ENCODE results near the gene UGT2A3.
"Not testable (repeated sequence)": the region's sequence is repeated elsewhere in the genome, so short reads cannot be mapped to it uniquely, and the experiment has no call there.

UGT2A3 gene

DNA sequence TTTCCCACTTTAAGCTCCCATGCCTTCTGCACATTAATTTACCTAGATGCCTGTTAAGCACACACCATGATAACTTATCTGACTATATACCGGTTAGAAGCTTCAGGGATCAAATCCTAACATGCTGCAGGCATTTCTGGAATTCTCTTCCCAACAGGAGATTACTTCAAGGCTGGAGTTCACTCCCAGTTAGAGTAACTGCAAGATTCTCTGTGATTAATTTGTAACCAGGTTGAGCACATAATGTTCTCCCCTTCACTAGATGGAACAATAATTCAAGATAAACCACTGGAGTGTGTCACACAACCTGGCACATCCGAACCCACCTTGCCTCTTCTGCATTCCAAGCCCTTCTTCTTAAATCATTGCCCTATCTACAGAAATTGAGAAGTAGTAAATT, 11.8 kb upstream of the UGT2A3 start:
- ChIA-PET CTCF (no interaction called here), POLR2A (no interaction called here)
- no peak for TF ChIP-seq BHLHE40 (IDR thresholded peaks at IDR 0.05; ENCODE audit: borderline replicate concordance)
- no peak for TF ChIP-seq HDGF (IDR thresholded peaks at IDR 0.05; ENCODE audit: borderline replicate concordance)
- TF ChIP-seq ELF4 (IDR thresholded peaks at IDR 0.05), result no peak
- no peak for TF ChIP-seq L3MBTL2 (conservative IDR thresholded peaks at IDR 0.05)
- TF ChIP-seq FOXK2 (IDR thresholded peaks at IDR 0.05), result no peak
- TF ChIP-seq LEF1 (IDR thresholded peaks at IDR 0.05; ENCODE audit: borderline replicate concordance), result no peak
- no peak for TF ChIP-seq PKNOX1 (IDR thresholded peaks at IDR 0.05)
- TF ChIP-seq FOXA1 (IDR thresholded peaks at IDR 0.05), result no peak
- no peak for TF ChIP-seq TARDBP (IDR thresholded peaks at IDR 0.05)
- no peak for TF ChIP-seq SP1 (IDR thresholded peaks at IDR 0.05)
- no peak for TF ChIP-seq SUZ12 (IDR thresholded peaks at IDR 0.05)
- no peak for TF ChIP-seq CTBP1 (IDR thresholded peaks at IDR 0.05; ENCODE audit: borderline replicate concordance)
- no peak for DNase-seq (ENCODE audit: extremely low spot score)

GRCh38 chr4:68962868-68963267, 11.3 kb upstream of the UGT2A3 start:
- ChIA-PET POLR2A (no interaction called here), CTCF (no interaction called here)
- TF ChIP-seq ZNF384 (IDR thresholded peaks at IDR 0.05) (no peak), FOXM1 (IDR thresholded peaks at IDR 0.05; ENCODE audit: borderline replicate concordance) (no peak), L3MBTL2 (conservative IDR thresholded peaks at IDR 0.05) (no peak), HDGF (IDR thresholded peaks at IDR 0.05; ENCODE audit: borderline replicate concordance) (no peak), ARNT (IDR thresholded peaks at IDR 0.05) (no peak), LEF1 (IDR thresholded peaks at IDR 0.05; ENCODE audit: borderline replicate concordance) (no peak), TARDBP (IDR thresholded peaks at IDR 0.05) (no peak), BHLHE40 (IDR thresholded peaks at IDR 0.05; ENCODE audit: borderline replicate concordance) (no peak), FOXK2 (IDR thresholded peaks at IDR 0.05) (no peak), NFRKB (IDR thresholded peaks at IDR 0.05) (no peak), ELF4 (IDR thresholded peaks at IDR 0.05) (no peak), SUZ12 (IDR thresholded peaks at IDR 0.05) (no peak), SP1 (IDR thresholded peaks at IDR 0.05) (no peak), PKNOX1 (IDR thresholded peaks at IDR 0.05) (no peak), FOXA1 (IDR thresholded peaks at IDR 0.05) (no peak)
- DNase-seq (ENCODE audit: extremely low spot score), result no peak

DNA sequence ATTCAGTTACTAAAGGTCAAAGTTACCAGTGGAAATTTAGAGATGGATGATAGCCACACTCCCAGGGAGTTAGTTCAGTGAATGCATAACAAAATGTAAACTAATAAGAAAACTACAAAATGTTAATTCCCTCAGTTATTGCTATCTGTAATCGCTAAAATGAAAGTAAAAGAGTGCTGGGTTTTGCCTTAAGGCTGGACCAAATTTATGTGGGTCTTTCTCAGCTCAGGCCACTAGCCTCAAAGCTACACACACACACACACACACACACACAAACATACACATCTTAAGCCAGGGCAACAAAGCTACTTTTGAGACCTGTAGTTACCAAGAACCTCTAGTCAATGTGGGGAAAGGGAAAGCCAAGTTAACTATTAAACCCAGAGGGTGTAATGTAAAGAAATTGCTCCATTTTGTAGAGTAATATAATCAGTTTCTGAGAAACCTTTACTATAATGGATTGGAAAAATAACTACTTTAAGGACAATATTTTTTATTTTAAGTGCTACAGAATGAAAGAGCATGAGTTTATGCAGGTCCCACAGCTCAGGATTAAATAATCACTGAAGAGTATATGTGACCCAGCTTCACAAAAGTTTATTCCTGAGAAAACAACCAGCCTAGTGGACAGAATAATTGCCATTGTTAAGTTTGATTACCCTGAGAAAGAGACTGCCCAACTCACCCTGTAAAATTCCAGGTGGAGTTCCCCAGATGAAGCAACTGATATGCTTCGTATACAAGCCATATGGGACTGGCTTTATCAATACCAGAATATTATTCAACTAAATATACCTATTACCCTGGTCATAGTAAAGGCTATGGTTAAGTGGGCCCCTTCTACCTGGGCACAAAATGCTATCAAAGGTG, 8.9 kb upstream of the UGT2A3 start:
- POLR2A ChIA-PET, result no interaction called here
- no peak for DNase-seq (ENCODE audit: extremely low spot score)
- CTCF ChIA-PET, result no interaction called here
- TF ChIP-seq ELF4 (IDR thresholded peaks at IDR 0.05) (no peak), PKNOX1 (IDR thresholded peaks at IDR 0.05) (no peak)

DNA sequence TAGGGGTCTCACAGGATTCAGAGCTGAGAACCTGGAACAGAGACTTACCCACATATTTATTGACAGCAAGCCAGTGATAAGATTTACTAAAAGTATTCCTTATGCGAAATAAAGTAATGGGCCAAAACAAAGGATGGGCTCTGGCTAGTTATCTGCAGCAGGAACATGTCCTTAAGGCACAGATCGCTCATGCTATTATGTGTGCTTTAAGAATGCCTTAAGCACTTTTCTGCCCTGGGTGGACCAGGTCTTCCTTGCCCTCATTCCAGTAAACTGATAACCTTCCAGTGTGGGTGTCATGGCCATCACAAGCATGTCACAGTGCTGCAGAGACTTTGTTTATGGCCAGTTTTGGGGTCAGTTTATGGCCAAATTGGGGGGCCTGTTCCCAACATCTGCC, 7.5 kb upstream of the UGT2A3 start:
- CTCF ChIA-PET; POLR2A ChIA-PET; DNase-seq (ENCODE audit: extremely low spot score): not testable (repeated sequence)

DNA sequence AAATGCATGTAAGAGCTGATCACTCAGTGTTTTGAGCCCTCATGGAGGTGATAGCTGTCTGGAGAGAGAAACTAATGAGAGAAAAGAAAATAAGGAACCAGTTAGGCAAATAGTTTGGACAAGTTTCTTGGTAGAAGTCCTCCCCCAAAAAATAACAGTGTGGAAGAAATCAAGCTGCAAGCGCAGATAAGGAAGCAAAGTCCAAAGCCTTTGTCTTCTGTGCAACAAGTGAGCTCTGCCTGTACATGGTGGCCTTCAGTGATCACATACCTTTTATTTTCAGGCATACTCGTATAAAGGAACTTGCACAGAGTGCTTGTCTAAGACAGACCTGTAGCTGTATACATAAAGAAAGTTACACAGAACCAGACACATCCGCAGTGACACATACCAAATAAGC, 2.5 kb upstream of the UGT2A3 start:
- DNase-seq (ENCODE audit: extremely low spot score), result no peak
- POLR2A ChIA-PET, result no interaction called here
- CTCF ChIA-PET, result no interaction called here
- TF ChIP-seq CTBP1 (IDR thresholded peaks at IDR 0.05; ENCODE audit: borderline replicate concordance), result no peak
- TF ChIP-seq NFRKB (IDR thresholded peaks at IDR 0.05), result no peak
- no peak for TF ChIP-seq SUZ12 (IDR thresholded peaks at IDR 0.05)
- no peak for TF ChIP-seq ARNT (IDR thresholded peaks at IDR 0.05)
- no peak for TF ChIP-seq PKNOX1 (IDR thresholded peaks at IDR 0.05)
- no peak for TF ChIP-seq FOXA1 (IDR thresholded peaks at IDR 0.05)
- no peak for TF ChIP-seq ELF4 (IDR thresholded peaks at IDR 0.05)
- TF ChIP-seq ZNF384 (IDR thresholded peaks at IDR 0.05), result no peak
- TF ChIP-seq TARDBP (IDR thresholded peaks at IDR 0.05), result no peak
- no peak for TF ChIP-seq L3MBTL2 (conservative IDR thresholded peaks at IDR 0.05)
- no peak for TF ChIP-seq BHLHE40 (IDR thresholded peaks at IDR 0.05; ENCODE audit: borderline replicate concordance)
- TF ChIP-seq SP1 (IDR thresholded peaks at IDR 0.05), result no peak
- no peak for TF ChIP-seq FOXM1 (IDR thresholded peaks at IDR 0.05; ENCODE audit: borderline replicate concordance)
- no peak for TF ChIP-seq LEF1 (IDR thresholded peaks at IDR 0.05; ENCODE audit: borderline replicate concordance)
- no peak for TF ChIP-seq FOXK2 (IDR thresholded peaks at IDR 0.05)
- no peak for TF ChIP-seq HDGF (IDR thresholded peaks at IDR 0.05; ENCODE audit: borderline replicate concordance)

DNA sequence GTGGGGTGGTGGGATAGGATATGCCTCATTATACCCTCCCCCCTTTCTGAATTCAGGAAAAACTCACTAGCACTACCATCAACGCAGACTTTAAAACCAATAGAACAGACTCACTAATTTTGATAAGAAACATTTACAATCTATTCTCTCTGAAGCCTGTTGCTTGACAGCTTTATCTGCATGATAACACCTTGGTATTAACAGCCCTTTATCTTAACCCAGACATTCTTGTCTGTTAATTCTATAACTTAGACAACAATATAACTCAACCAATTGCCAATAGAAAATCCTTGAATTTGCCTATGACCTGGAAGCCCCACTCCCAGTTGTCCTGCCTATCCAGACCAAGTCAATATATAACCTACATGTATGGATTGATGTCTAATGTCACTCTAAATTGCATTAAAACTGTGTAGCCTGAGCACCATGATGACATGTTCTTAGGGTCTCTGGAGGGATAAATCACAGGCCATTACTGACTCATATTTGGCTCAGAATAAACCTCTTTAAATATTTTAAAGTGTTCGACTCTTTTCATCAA, 1.5 kb upstream of the UGT2A3 start:
- POLR2A ChIA-PET, result no interaction called here
- TF ChIP-seq ZNF384 (IDR thresholded peaks at IDR 0.05) (no peak), LEF1 (IDR thresholded peaks at IDR 0.05; ENCODE audit: borderline replicate concordance) (no peak), SP1 (IDR thresholded peaks at IDR 0.05) (no peak), NFRKB (IDR thresholded peaks at IDR 0.05) (no peak), FOXK2 (IDR thresholded peaks at IDR 0.05) (no peak), FOXM1 (IDR thresholded peaks at IDR 0.05; ENCODE audit: borderline replicate concordance) (no peak), HDGF (IDR thresholded peaks at IDR 0.05; ENCODE audit: borderline replicate concordance) (no peak), ELF4 (IDR thresholded peaks at IDR 0.05) (no peak), L3MBTL2 (conservative IDR thresholded peaks at IDR 0.05) (no peak), TARDBP (IDR thresholded peaks at IDR 0.05) (no peak), CTBP1 (IDR thresholded peaks at IDR 0.05; ENCODE audit: borderline replicate concordance) (no peak), SUZ12 (IDR thresholded peaks at IDR 0.05) (no peak), BHLHE40 (IDR thresholded peaks at IDR 0.05; ENCODE audit: borderline replicate concordance) (no peak), ARNT (IDR thresholded peaks at IDR 0.05) (no peak), PKNOX1 (IDR thresholded peaks at IDR 0.05) (no peak), FOXA1 (IDR thresholded peaks at IDR 0.05) (no peak)

More for the DNA sequence above, 1.5 kb upstream of the UGT2A3 start:
- CTCF ChIA-PET, result no interaction called here
- DNase-seq (ENCODE audit: extremely low spot score), result no peak
